ENCODE results near the gene DAZAP2.

- TF ChIP-seq CTCF (conservative IDR thresholded peaks at IDR 0.05; ENCODE audit: low read length) = no peak
- TF ChIP-seq EZH2phosphoT487 (IDR thresholded peaks at IDR 0.05; ENCODE audit: borderline replicate concordance, low read depth, low read length) = no peak
These were observed 42.8 kb upstream of the DAZAP2 start for GRCh38 chr12:51195841-51196240.

Measured in OCI-LY7 (cell line).